Upper lobe of left lung (tissue), 4 donors: ENCODE measurements around the gene CMTM4.

Experiments
- CTCF ChIP-seq, 6 experiments: fragments of 450-650 bp in 4 of 6; fragments of 200-600 bp in 2 of 6; sonication (generic) in 2 of 6; IDR thresholded peaks; one replicate each; pipeline ENCODE4 v1.5.1; 2016 to 2019; ENCODE audit warnings: antibody characterized with exemption in 6 of 6
- POLR2A ChIP-seq, 4 donors: fragments of 450-650 bp; IDR thresholded peaks; one replicate each; pipeline ENCODE4 v1.5.1; 2016 to 2017; ENCODE audit warnings: antibody characterized with exemption in 4 of 4, mild to moderate bottlenecking in 2 of 4

DNA sequence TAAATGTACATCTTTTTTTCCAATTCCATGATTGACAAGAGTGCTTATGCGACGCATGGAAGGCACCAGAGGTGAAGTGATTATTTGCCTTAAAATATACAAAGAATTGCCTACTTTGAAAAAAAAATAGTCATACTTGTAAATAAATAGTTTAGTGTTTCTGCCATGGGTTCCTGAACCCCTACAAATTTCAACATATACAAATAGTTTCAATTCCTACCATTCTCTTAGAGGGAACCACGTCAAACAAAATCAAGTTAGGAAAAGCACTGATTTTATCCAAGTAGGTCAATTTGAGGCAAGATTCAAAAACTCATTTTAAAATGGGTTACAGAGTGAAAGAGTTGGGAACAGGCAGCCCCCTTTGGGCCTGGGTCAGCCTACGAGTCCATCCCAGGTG lies 80.4 kb downstream of the CMTM4 start:
- TF ChIP-seq CTCF (IDR thresholded peaks at IDR 0.05) (no peak), POLR2A (IDR thresholded peaks at IDR 0.05) (no peak)
